Mucosa of rectum (tissue), 2 donors: Measurements from ENCODE around the gene SLC2A6.

Source experiments
- H3K27ac ChIP-seq, 2 donors: one replicate each; pipeline ENCODE4 v1.7.0; 2013; ENCODE audit warnings: inconsistent platforms in 2 of 2, low read depth in 2 of 2, low read length in 2 of 2
- H3K27me3 ChIP-seq, 2 donors: one replicate each; pipeline ENCODE4 v1.7.0; 2013; ENCODE audit warnings: low read length in 2 of 2; ENCODE audit not compliant: control insufficient read depth in 2 of 2, insufficient read depth in 2 of 2
- H3K36me3 ChIP-seq, 2 donors: one replicate each; pipeline ENCODE4 v1.7.0; 2013; ENCODE audit warnings: low read length in 2 of 2; ENCODE audit not compliant: control insufficient read depth in 2 of 2, insufficient read depth in 2 of 2
- H3K4me1 ChIP-seq, 2 donors: one replicate each; pipeline ENCODE4 v1.7.0; 2013; ENCODE audit warnings: low read length in 2 of 2, mild to moderate bottlenecking in 1 of 2; ENCODE audit not compliant: control insufficient read depth in 2 of 2, insufficient read depth in 2 of 2
- H3K4me3 ChIP-seq, 2 donors: one replicate each; pipeline ENCODE4 v1.7.0; 2013; ENCODE audit warnings: low read length in 2 of 2
- H3K9ac ChIP-seq, 2 donors: one replicate each; pipeline ENCODE4 v1.7.0; 2013; ENCODE audit warnings: low read length in 2 of 2, low read depth in 1 of 2, mild to moderate bottlenecking in 1 of 2
- H3K9me3 ChIP-seq, 2 donors: one replicate each; pipeline ENCODE4 v1.7.0; 2013; ENCODE audit warnings: low read length in 2 of 2; ENCODE audit not compliant: control insufficient read depth in 2 of 2
- donor health status: healthy.
- donor health status: Normal muscosa, but diverticular disease.

SLC2A6 gene

GRCh38 chr9:133478851-133479711 lies at the start of gene SLC2A6:
Gene SLC2A6 (minus strand): TSS chr9:133479099. CDS start chr9:133479059, 40 bp downstream.
- H3K36me3 ChIP-seq = no peaks in the 10 kb centered on the region
- peak within 1 kb of the TSS; percentile 41 to 48 for H3K9ac ChIP-seq
- H3K27me3 ChIP-seq = peaks cover 3 to 4% of the 10 kb centered on the region in 2 donors
- peak within 1 kb of the TSS; percentile 60 to 65 for H3K4me3 ChIP-seq
- H3K27ac ChIP-seq = peak within 1 kb of the TSS in 1 of 2 donors; percentile 43
- H3K4me1 ChIP-seq = peaks cover 7 to 11% of the 10 kb centered on the region in 2 donors
- no peaks in the 10 kb centered on the region for H3K9me3 ChIP-seq

DNA sequence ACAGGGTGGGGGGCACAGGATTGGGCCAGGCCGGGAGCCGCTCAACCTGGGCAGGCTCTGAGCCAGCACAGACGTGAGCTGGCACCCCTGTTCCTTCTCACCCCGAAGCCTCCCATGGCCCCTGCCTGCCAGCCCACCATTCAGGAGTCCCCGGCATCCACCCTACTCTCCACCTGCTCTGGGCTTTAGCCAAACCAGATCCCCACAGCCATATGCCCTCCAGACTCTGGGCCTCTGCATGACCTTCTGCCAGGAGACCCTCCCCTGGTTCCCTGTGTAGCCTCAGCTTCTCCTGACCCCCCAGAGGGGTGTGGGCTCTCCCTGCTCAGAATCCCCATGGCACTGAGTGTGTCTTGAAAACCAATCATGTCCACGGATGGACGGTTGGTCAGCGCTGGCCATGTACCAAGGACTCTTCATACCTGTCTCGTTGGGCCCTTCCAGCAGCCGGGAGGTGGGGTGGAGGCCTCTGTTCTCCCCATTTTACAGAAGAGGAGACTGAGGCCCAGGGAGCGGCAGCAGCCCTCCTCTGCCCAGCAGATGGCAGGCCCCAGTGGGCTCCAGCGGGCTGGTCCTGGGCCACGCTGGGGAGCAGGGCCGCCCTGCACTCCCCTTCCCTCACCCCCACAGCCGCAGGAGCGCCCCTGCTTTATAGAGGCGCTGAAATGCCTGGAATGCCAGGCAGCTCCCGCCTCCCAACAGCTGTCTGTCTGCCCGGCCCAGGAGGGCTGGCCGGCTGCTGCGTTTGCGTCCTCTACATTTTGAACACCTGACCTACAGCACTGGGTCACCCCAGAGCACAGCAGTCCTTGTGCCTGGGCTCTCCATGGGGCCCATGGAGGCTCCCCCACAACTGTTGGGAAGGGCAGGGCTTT lies 49.3 kb upstream of the SLC2A6 start:
- Histone ChIP-seq H3K27me3 (peaks cover 9 to 11% of the 10 kb centered on the region in 2 donors), H3K9me3 (no peaks in the 10 kb centered on the region), H3K9ac (no peak overlapping the region), H3K4me3 (no peak overlapping the region), H3K4me1 (peaks cover 0 to 9% of the 10 kb centered on the region in 2 donors), H3K36me3 (no peaks in the 10 kb centered on the region), H3K27ac (no peak overlapping the region)

- Histone ChIP-seq H3K4me1 (peaks cover 4 to 9% of the 10 kb centered on the region in 2 donors), H3K27ac (no peak overlapping the region), H3K36me3 (no peaks in the 10 kb centered on the region), H3K9ac (no peak overlapping the region), H3K4me3 (no peak overlapping the region), H3K9me3 (no peaks in the 10 kb centered on the region), H3K27me3 (peaks cover 7 to 9% of the 10 kb centered on the region in 2 donors)
These were observed 48.6 kb upstream of the SLC2A6 start for GRCh38 chr9:133527444-133527920.

DNA sequence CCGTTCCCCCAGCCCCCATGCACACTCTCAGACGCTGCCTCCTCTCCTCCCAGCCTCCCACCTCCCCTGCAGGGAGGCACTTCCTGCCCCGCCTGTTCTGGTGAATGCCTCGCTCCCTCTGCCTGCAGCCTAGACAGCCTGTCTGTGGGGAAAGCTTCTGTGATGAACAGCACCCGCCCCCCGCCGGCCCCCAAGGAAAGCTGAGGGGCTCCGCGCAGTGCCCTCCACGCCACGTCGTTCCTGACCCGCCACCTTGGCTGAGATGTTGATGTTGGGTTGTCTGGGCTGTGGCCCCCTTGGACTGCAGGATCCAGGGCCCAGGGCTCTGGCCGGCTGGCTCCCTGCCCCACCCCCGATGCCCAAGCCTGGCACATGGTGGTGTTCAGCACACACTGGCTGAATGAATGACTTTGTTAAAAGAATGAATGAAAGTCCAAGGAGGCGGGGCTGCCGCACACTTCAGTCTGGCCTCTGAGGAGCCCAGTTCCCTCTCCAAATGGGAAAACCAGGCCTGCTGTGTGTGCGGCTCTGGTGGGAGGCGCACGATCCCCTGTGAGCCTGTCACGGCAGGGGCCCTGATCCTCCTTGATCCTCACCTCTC lies 47.9 kb upstream of the SLC2A6 start:
- H3K9me3 ChIP-seq = no peaks in the 10 kb centered on the region
- H3K36me3 ChIP-seq = no peaks in the 10 kb centered on the region
- peaks cover 7 to 9% of the 10 kb centered on the region in 2 donors for H3K4me1 ChIP-seq
- no peak overlapping the region for H3K4me3 ChIP-seq
- peak overlapping the region in 1 of 2 donors; percentile 38 for H3K27ac ChIP-seq
- peaks cover 7 to 9% of the 10 kb centered on the region in 2 donors for H3K27me3 ChIP-seq
- no peak overlapping the region for H3K9ac ChIP-seq

DNA sequence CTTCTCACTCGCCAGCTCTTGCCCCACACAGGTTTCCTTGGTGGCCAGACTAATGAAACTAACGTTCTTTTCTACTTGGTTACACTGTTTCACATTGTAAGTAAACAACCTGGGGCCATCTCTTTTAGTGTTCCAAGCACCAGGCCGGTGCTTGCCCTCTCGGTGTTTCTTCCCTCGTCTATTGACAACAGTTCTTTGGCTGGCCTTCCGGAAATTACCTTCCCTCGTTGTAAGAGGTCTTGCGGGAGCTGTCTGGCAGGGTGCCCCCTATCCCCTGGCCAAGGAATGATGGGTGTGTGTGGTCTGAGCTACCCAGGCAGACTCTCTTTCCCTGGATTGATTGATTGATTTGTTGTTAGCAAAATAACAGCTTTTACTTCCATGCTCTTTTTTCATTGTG lies 46.8 kb upstream of the SLC2A6 start:
- no peak overlapping the region for H3K27ac ChIP-seq
- H3K9me3 ChIP-seq = no peaks in the 10 kb centered on the region
- no peak overlapping the region for H3K4me3 ChIP-seq
- no peaks in the 10 kb centered on the region for H3K36me3 ChIP-seq
- peaks cover 7 to 9% of the 10 kb centered on the region in 2 donors for H3K4me1 ChIP-seq
- H3K27me3 ChIP-seq = peaks cover 7 to 9% of the 10 kb centered on the region in 2 donors
- no peak overlapping the region for H3K9ac ChIP-seq

- no peak within 1 kb of the TSS for H3K27ac ChIP-seq
- no peaks in the 10 kb centered on the region for H3K36me3 ChIP-seq
- peaks cover 7 to 9% of the 10 kb centered on the region in 2 donors for H3K4me1 ChIP-seq
- H3K27me3 ChIP-seq = peaks cover 7 to 9% of the 10 kb centered on the region in 2 donors
- no peaks in the 10 kb centered on the region for H3K9me3 ChIP-seq
- H3K4me3 ChIP-seq = no peak within 1 kb of the TSS
- H3K9ac ChIP-seq = no peak within 1 kb of the TSS
These were observed 45.9 kb upstream of the SLC2A6 start, which contains the start of gene MYMK for GRCh38 chr9:133524679-133525228. Gene MYMK (minus strand): TSS chr9:133524959. CDS start chr9:133524844, 115 bp downstream.

DNA sequence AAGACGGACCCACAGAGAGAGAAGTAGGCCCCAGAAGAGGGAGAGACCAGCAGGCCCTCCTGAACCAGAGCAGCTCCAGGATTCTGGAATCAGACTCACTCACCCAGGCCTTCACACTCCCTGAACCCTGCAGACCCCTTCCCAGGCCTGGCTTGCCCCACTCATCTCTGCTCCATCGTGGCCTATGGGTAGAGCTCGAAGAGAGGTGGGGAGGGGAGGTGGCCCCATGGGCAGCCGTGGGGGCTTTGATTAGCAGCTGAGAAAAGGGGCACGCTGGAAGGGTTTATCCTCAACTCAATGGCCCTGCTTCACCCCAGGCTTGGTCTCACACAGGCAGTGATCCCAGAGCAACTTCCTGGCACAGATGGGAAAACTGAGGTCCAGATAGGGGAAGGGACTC lies 45.2 kb upstream of the SLC2A6 start:
- no peak overlapping the region for H3K27ac ChIP-seq
- H3K4me1 ChIP-seq = peaks cover 7 to 9% of the 10 kb centered on the region in 2 donors
- H3K36me3 ChIP-seq = no peaks in the 10 kb centered on the region

GRCh38 chr9:133523106-133523505 lies 44.2 kb upstream of the SLC2A6 start:
- Histone ChIP-seq H3K36me3 (no peaks in the 10 kb centered on the region), H3K9me3 (no peaks in the 10 kb centered on the region), H3K4me3 (no peak overlapping the region), H3K27me3 (peaks cover 2 to 6% of the 10 kb centered on the region in 2 donors), H3K27ac (no peak overlapping the region), H3K4me1 (peaks cover 7% of the 10 kb centered on the region in 2 donors), H3K9ac (no peak overlapping the region)

More for the DNA sequence above, 45.2 kb upstream of the SLC2A6 start:
- H3K9me3 ChIP-seq = no peaks in the 10 kb centered on the region
- no peak overlapping the region for H3K4me3 ChIP-seq
- H3K9ac ChIP-seq = no peak overlapping the region
- peaks cover 6 to 7% of the 10 kb centered on the region in 2 donors for H3K27me3 ChIP-seq

DNA sequence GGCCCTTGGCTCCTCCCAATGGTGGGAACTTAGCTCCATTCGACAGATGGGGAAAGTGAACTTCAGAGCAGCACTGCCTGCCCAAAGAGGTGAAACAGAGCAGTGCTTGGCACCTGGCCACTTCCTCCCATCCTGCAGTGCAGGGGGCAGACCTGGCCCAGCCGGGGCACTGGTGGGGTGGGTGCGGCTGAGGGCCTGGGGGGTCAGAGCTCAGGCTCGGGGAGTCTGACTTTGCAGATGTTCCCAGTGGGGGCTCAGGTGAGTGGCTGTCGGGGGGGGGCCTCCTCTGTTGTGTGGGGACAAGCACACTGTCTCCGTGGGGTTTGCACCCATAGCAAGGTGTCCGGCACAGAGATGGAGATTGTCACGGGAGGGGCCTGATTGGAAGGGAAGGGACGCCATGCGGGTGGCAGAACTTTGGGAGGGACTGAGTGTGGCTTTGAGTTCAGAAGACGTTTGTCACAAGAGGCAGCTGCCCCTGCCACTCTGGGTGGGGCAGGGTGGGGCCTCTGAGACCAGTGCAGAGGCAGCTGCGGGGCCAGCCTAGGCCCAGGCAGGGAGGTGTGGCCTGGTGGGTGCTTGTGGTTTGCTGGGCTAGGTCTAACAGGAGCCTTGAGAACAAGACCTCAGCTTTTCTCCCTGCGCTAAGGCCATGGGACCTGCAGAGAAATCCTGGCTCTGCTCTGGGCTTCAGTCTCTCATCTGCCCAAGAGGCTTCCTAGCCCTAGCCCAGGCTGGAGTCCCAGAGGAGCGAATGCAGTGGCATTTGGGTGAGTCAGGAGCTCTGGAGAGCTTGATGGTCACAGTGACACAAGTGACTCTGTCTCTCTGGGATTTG lies 43.4 kb upstream of the SLC2A6 start:
- no peaks in the 10 kb centered on the region for H3K36me3 ChIP-seq
- H3K4me3 ChIP-seq = no peak overlapping the region
- H3K27me3 ChIP-seq = peaks cover 0 to 6% of the 10 kb centered on the region in 2 donors
- H3K27ac ChIP-seq = no peak overlapping the region
- H3K4me1 ChIP-seq = peaks cover 4 to 7% of the 10 kb centered on the region in 2 donors
- no peak overlapping the region for H3K9ac ChIP-seq
- H3K9me3 ChIP-seq = no peaks in the 10 kb centered on the region
